ENCODE measurements around the gene ZBTB9.

The ZBTB9 gene

DNA sequence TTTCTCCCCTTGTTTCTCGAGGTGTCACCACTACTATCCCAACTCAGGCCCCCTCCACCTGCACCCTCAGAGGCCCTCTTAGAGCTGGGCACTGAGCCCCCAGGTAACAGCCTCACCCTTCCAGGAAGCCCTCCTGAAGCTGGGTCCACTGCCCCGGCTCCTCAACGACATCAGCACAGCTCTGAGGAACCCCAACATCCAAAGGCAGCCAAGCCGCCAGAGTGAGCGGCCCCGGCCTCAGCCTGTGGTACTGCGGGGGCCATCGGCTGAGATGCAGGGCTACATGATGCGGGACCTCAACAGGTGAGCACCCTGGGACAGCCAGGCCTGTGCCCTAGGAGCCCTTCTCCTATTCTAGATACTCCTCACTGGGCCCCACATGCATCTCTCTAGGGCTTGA is 12.9 kb upstream of the ZBTB9 start:
- no peak for DNase-seq (ENCODE audit: extremely low spot score)
- CTCF ChIA-PET, result interaction anchor here (1.2 to 2.6 kb wide), 3 partner anchors 9 to 13 kb away, joined by 3 to 6 read pairs (median 5); no protein-coding TSS in a partner anchor
- POLR2A ChIA-PET, result no interaction called here
- TF ChIP-seq, protein P1, sequence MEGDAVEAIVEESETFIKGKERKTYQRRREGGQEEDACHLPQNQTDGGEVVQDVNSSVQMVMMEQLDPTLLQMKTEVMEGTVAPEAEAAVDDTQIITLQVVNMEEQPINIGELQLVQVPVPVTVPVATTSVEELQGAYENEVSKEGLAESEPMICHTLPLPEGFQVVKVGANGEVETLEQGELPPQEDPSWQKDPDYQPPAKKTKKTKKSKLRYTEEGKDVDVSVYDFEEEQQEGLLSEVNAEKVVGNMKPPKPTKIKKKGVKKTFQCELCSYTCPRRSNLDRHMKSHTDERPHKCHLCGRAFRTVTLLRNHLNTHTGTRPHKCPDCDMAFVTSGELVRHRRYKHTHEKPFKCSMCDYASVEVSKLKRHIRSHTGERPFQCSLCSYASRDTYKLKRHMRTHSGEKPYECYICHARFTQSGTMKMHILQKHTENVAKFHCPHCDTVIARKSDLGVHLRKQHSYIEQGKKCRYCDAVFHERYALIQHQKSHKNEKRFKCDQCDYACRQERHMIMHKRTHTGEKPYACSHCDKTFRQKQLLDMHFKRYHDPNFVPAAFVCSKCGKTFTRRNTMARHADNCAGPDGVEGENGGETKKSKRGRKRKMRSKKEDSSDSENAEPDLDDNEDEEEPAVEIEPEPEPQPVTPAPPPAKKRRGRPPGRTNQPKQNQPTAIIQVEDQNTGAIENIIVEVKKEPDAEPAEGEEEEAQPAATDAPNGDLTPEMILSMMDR (IDR thresholded peaks at IDR 0.05; ENCODE audit: control extremely low read depth, extremely low read depth, low read depth, missing control alignments), result no peak

DNA sequence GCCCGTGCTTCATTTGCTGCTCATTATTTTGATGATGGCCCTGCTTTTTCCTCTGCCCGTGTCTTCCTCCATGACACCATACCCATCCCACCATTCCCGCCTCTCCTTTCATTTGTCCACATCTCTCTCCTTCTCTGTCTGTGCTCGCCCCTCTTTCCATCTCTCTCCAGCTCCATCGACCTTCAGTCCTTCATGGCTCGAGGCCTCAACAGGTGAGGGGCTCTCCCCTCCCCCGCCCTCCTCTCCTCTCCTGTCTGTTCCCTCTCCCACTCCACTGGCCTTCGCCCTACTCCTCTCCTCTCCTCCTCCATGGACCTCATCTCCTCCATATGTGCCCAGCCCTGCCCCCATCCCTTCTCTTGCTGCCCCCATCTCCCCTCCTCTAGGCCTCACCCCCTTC is 12.1 kb upstream of the ZBTB9 start:
- TF ChIP-seq, protein P1 (IDR thresholded peaks at IDR 0.05; ENCODE audit: control extremely low read depth, extremely low read depth, low read depth, missing control alignments), result no peak
- ChIA-PET POLR2A (no interaction called here), CTCF (interaction anchor here (1.2 to 2.6 kb wide), 2 partner anchors 12 to 13 kb away, joined by 3 to 5 read pairs; no protein-coding TSS in a partner anchor)
- DNase-seq (ENCODE audit: extremely low spot score), result no peak

DNA sequence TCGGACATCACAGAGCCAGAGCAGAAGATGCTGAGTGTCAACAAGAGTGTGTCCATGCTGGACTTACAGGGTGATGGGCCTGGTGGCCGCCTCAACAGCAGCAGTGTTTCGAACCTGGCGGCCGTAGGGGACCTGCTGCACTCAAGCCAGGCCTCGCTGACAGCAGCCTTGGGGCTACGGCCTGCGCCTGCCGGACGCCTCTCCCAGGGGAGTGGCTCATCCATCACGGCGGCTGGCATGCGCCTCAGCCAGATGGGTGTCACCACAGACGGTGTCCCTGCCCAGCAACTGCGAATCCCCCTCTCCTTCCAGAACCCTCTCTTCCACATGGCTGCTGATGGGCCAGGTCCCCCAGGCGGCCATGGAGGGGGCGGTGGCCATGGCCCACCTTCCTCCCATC is 11.4 kb upstream of the ZBTB9 start:
- ChIA-PET POLR2A (no interaction called here), CTCF (interaction anchor here (2.6 kb wide), 1 partner anchor 14 kb away, joined by 5 read pairs; no protein-coding TSS in a partner anchor)
- TF ChIP-seq, protein P1 (IDR thresholded peaks at IDR 0.05; ENCODE audit: control extremely low read depth, extremely low read depth, low read depth, missing control alignments), result no peak
- DNase-seq (ENCODE audit: extremely low spot score), result no peak

DNA sequence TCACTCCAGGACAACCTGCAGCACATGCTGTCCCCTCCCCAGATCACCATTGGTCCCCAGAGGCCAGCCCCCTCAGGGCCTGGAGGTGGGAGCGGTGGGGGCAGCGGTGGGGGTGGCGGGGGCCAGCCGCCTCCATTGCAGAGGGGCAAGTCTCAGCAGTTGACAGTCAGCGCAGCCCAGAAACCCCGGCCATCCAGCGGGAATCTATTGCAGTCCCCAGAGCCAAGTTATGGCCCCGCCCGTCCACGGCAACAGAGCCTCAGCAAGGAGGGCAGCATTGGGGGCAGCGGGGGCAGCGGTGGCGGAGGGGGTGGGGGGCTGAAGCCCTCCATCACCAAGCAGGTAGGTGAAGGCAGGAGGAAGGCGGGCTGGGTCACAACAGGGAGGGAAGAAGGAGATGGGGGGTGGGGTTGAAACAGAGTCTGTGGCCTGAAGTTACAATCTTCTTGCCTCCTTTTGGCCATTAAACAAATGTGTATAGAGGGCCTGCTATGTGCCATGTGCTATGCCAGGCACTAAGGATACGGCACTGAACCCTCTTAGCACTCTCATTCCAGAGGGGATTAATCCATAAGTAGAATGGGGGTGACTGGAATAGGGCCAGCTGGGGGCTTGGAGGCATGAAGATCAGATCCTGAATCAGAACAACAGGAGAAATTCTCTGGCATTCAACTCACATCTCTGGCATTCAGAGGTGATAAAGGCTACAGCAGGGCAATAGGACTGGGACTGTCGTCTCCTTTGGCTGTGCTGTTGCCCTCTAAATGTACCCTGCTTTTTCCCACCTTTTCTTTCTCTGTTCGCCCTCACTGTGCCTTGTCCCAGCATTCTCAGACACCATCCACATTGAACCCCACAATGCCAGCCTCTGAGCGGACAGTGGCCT is 10.5 kb upstream of the ZBTB9 start:
- TF ChIP-seq, protein P1 (IDR thresholded peaks at IDR 0.05; ENCODE audit: control extremely low read depth, extremely low read depth, low read depth, missing control alignments), result no peak
- ChIA-PET POLR2A (no interaction called here), CTCF (interaction anchor here (1.2 to 2.1 kb wide), 2 partner anchors 14 to 25 kb away, joined by 3 to 7 read pairs; partner anchors contain the start of gene CUTA)

DNA sequence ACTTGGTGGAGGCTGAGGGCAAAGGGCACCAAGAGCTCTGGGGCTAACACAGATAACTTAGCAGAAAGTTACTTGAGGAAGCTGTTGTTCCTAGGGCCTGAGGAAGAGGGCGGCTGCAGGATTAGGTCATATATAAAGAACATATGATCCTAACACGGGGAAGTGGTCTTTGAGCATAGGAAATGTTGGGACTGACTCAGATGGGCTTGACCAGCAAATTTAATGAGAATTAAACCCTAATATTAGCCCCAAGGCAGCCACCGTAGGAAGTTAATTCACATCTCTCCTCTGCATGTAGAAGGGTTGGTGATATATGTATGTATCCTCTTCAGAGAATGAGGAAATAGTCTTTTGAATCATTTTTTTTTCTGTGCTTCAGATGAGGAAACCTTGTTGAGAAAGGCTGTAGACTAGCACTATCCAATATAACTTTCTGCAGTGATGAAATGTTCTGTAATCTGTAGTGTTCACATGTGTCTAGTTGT is 9.2 kb upstream of the ZBTB9 start:
- ChIA-PET POLR2A (no interaction called here), CTCF (interaction anchor here (1.2 to 2.1 kb wide), 2 partner anchors 15 to 27 kb away, joined by 3 to 7 read pairs; partner anchors contain the start of gene CUTA)
- DNase-seq (ENCODE audit: extremely low spot score), result no peak
- TF ChIP-seq, protein P1 (IDR thresholded peaks at IDR 0.05; ENCODE audit: control extremely low read depth, extremely low read depth, low read depth, missing control alignments), result no peak

More for the DNA sequence above, 10.5 kb upstream of the ZBTB9 start:
- DNase-seq (ENCODE audit: extremely low spot score), result no peak

DNA sequence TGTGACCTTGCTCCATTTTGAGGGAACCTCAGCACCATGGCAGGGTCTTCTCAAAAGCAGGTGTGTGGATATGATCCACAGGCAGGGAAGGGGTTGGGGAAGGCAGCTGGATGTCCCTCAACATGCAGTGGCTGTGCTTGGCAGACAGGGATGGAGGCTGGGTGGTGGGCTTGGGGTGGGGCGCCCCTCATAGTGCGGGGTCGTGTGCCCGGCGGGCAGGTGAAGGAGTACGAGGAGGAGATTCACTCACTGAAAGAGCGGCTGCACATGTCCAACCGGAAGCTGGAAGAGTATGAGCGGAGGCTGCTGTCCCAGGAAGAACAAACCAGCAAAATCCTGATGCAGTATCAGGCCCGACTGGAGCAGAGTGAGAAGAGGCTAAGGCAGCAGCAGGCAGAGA is 8.0 kb upstream of the ZBTB9 start:
- ChIA-PET CTCF (interaction anchor here (0.9 kb wide), 1 partner anchor 8 kb away, joined by 3 read pairs; the partner anchor contains the start of gene ZBTB9), POLR2A (interaction anchor here (0.6 kb wide), 1 partner anchor 105 kb away, joined by 3 read pairs; no protein-coding TSS in a partner anchor)
- TF ChIP-seq, protein P1 (IDR thresholded peaks at IDR 0.05; ENCODE audit: control extremely low read depth, extremely low read depth, low read depth, missing control alignments), result no peak
- DNase-seq (ENCODE audit: extremely low spot score), result no peak
